Hepatocyte (in vitro differentiated cells): ENCODE results near the gene HDDC3.

Experiments used
- EZH2phosphoT487 ChIP-seq: fragments of 200-600 bp; sonication (generic); IDR thresholded peaks from one replicate; pipeline ENCODE4 v1.6.1; 2018; ENCODE audit warnings: antibody characterized with exemption, mild to moderate bottlenecking, low read depth, moderate library complexity; ENCODE audit not compliant: unreplicated experiment, severe bottlenecking
- TF ChIP-seq, protein P1 (sequence below): fragments of 200-600 bp; sonication (generic); IDR thresholded peaks from 2 replicates; pipeline ENCODE4 v1.5.1; 2016; ENCODE audit warnings: antibody characterized with exemption, mild to moderate bottlenecking; ENCODE audit not compliant: poor library complexity

DNA sequence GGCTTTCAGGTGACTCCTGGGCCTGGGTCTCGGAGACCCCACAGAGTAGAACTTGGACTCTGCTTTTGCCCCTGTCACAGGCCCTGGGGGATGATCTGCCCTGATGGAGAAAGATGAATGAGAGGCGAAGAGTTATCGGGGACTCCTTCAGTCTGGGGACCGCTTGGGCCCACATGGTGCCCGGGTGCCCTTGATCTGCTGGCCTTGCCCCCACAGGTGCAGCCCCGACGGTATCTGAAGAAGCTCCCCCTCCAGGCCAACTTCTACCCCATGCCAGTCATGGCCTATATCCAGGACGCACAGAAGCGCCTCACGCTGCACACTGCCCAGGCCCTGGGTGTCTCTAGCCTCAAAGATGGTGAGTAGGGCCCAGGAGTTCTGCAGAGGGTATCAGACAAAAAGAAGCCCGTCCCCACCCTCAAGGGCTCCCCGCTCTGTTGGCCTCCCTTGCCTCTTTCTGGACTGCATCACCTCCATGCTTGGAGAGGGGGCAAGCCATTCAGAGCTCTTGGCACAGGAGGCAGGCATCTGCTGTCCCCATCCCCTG lies 18.9 kb downstream of the HDDC3 start:
- no peak for TF ChIP-seq EZH2phosphoT487
- TF ChIP-seq, protein P1, sequence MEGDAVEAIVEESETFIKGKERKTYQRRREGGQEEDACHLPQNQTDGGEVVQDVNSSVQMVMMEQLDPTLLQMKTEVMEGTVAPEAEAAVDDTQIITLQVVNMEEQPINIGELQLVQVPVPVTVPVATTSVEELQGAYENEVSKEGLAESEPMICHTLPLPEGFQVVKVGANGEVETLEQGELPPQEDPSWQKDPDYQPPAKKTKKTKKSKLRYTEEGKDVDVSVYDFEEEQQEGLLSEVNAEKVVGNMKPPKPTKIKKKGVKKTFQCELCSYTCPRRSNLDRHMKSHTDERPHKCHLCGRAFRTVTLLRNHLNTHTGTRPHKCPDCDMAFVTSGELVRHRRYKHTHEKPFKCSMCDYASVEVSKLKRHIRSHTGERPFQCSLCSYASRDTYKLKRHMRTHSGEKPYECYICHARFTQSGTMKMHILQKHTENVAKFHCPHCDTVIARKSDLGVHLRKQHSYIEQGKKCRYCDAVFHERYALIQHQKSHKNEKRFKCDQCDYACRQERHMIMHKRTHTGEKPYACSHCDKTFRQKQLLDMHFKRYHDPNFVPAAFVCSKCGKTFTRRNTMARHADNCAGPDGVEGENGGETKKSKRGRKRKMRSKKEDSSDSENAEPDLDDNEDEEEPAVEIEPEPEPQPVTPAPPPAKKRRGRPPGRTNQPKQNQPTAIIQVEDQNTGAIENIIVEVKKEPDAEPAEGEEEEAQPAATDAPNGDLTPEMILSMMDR = no peak
